SU-DHL-6 (cell line): Measurements from ENCODE around the gene NTMT2.

Source experiments
- H2AFZ ChIP-seq: fragments of 200-600 bp; sonication (generic); 2 replicates; pipeline ENCODE4 v1.6.1; 2014; ENCODE audit warnings: low read depth, mild to moderate bottlenecking, moderate library complexity, mixed read lengths, antibody characterized with exemption, low read length; ENCODE audit not compliant: severe bottlenecking
- H3F3A ChIP-seq: fragments of 200-600 bp; shearing (Covaris generic); 2 replicates; pipeline ENCODE4 v1.6.0; 2016; ENCODE audit warnings: antibody characterized with exemption, mild to moderate bottlenecking; ENCODE audit not compliant: insufficient read depth
- H3K27ac ChIP-seq: fragments of 200-600 bp; sonication (generic); 2 replicates; pipeline ENCODE4 v1.5.1; 2016; ENCODE audit warnings: low read depth, mild to moderate bottlenecking, low read length, moderate library complexity, mixed read lengths
- H3K27me3 ChIP-seq: fragments of 200-600 bp; sonication (generic), shearing (Covaris generic); 2 replicates; pipeline ENCODE4 v1.6.0; 2014; ENCODE audit warnings: mild to moderate bottlenecking, low read length
- H3K36me3 ChIP-seq: fragments of 200-600 bp; sonication (generic); 2 replicates; pipeline ENCODE4 v1.6.1; 2014; ENCODE audit warnings: mild to moderate bottlenecking, low read length, mixed read lengths
- H3K4me2 ChIP-seq: fragments of 300-600, 200-600 bp; shearing (Covaris generic), sonication (generic); 2 replicates; pipeline ENCODE4 v1.6.0; 2014; ENCODE audit warnings: low read length, low read depth, mild to moderate bottlenecking; ENCODE audit not compliant: poor library complexity, severe bottlenecking
- H3K4me3 ChIP-seq: fragments of 200-600 bp; sonication (generic); 2 replicates; pipeline ENCODE4 v1.5.1; 2014; ENCODE audit warnings: antibody characterized with exemption, low read length, mild to moderate bottlenecking, mixed read lengths; ENCODE audit not compliant: insufficient read depth, poor library complexity, severe bottlenecking
- H3K79me2 ChIP-seq: fragments of 200-600 bp; sonication (generic); 2 replicates; pipeline ENCODE4 v1.6.1; 2014; ENCODE audit warnings: mild to moderate bottlenecking, low read length, moderate library complexity; ENCODE audit not compliant: insufficient read depth
- H3K9ac ChIP-seq: fragments of 200-600 bp; sonication (generic); 2 replicates; pipeline ENCODE4 v1.7.0; 2014; ENCODE audit warnings: mild to moderate bottlenecking, low read length
- H3K9me2 ChIP-seq: fragments of 200-600 bp; sonication (generic); replicated peaks from 2 replicates; pipeline ENCODE4 v1.6.1; 2014; ENCODE audit warnings: low read length; ENCODE audit not compliant: insufficient read depth
- H3K9me3 ChIP-seq: fragments of 200-600 bp; sonication (generic); 2 replicates; pipeline ENCODE4 v1.6.1; 2014; ENCODE audit warnings: low read length, mixed read lengths; ENCODE audit not compliant: insufficient read depth
- H4K20me1 ChIP-seq: fragments of 200-600 bp; sonication (generic); 2 replicates; pipeline ENCODE4 v1.6.1; 2014; ENCODE audit warnings: low read depth, mild to moderate bottlenecking, antibody characterized with exemption, low read length, moderate library complexity, mixed read lengths
- CTCF ChIP-seq: fragments of 200-600 bp; sonication (generic); IDR thresholded peaks from one replicate; pipeline ENCODE4 v1.5.1; 2017; ENCODE audit warnings: antibody characterized with exemption, mild to moderate bottlenecking, low read length, moderate library complexity; ENCODE audit not compliant: insufficient read depth, poor library complexity, severe bottlenecking
- EZH2phosphoT487 ChIP-seq: fragments of 200-600 bp; sonication (generic), shearing (Covaris generic); conservative IDR thresholded peaks from 2 replicates; pipeline ENCODE4 v1.6.1; 2018; ENCODE audit warnings: mild to moderate bottlenecking, antibody characterized with exemption, low read length, moderate library complexity, mixed read lengths

NTMT2 gene

GRCh38 chr1:170145770-170146676, at the start of gene NTMT2:
Gene NTMT2 (plus strand): TSS chr1:170145959. CDS start chr1:170146108, 149 bp downstream.
- H3K4me2 ChIP-seq = no peak within 1 kb of the TSS
- H3K4me3 ChIP-seq = no peak within 1 kb of the TSS
- H3K9me2 ChIP-seq = 0 out of 2 replicates have a peak, but pooled peaks cover 5% of the 10 kb centered on the region
- H3K27me3 ChIP-seq = no peaks in the 10 kb centered on the region
- H3K79me2 ChIP-seq = no peaks in the 10 kb centered on the region
- TF ChIP-seq CTCF (no peak), EZH2phosphoT487 (no peak)
- no peak within 1 kb of the TSS for H3K9ac ChIP-seq
- H3F3A ChIP-seq = no peaks in the 10 kb centered on the region
- no peaks in the 10 kb centered on the region for H4K20me1 ChIP-seq
- no peaks in the 10 kb centered on the region for H3K36me3 ChIP-seq
- no peak within 1 kb of the TSS for H2AFZ ChIP-seq
- no peaks in the 10 kb centered on the region for H3K9me3 ChIP-seq
- no peak within 1 kb of the TSS for H3K27ac ChIP-seq

GRCh38 chr1:170095976-170096748, 49.6 kb upstream of the NTMT2 start:
- H2AFZ ChIP-seq = no peak overlapping the region
- no peaks in the 10 kb centered on the region for H3F3A ChIP-seq
- no peaks in the 10 kb centered on the region for H4K20me1 ChIP-seq
- no peak overlapping the region for H3K9ac ChIP-seq
- no peak for TF ChIP-seq CTCF
- TF ChIP-seq EZH2phosphoT487 = no peak
- no peaks in the 10 kb centered on the region for H3K79me2 ChIP-seq
- H3K27ac ChIP-seq = no peak overlapping the region
- no peaks in the 10 kb centered on the region for H3K27me3 ChIP-seq
- no peaks in the 10 kb centered on the region for H3K36me3 ChIP-seq
- H3K4me2 ChIP-seq = no peak overlapping the region
- no peaks in the 10 kb centered on the region for H3K9me2 ChIP-seq
- H3K9me3 ChIP-seq = no peaks in the 10 kb centered on the region
- no peak overlapping the region for H3K4me3 ChIP-seq

GRCh38 chr1:170096806-170097340, 48.9 kb upstream of the NTMT2 start:
- Histone ChIP-seq H3K4me3 (no peak overlapping the region), H3K9me3 (no peaks in the 10 kb centered on the region), H3K27me3 (no peaks in the 10 kb centered on the region), H3K9me2 (no peaks in the 10 kb centered on the region), H3F3A (no peaks in the 10 kb centered on the region), H3K79me2 (no peaks in the 10 kb centered on the region), H3K27ac (no peak overlapping the region), H3K9ac (no peak overlapping the region), H2AFZ (no peak overlapping the region), H3K4me2 (no peak overlapping the region), H4K20me1 (no peaks in the 10 kb centered on the region), H3K36me3 (no peaks in the 10 kb centered on the region)
- no peak for TF ChIP-seq EZH2phosphoT487
- TF ChIP-seq CTCF = no peak
